ENCODE data around the gene PAWR. TPM values are rescaled to one million over a fixed set of nuclear protein-coding genes. Genes with fewer than 3 reads are reported as not detected.
A peak's percentile ranks its signal among the peaks of the same experiment; 100 is the strongest.

Gene PAWR
- total and polyA plus RNA-seq, 2 of the 13 experiments (the other 11 are each of a cell fraction or from before 2014, with no cell fraction given): 29.1 to 36.1 TPM

DNA sequence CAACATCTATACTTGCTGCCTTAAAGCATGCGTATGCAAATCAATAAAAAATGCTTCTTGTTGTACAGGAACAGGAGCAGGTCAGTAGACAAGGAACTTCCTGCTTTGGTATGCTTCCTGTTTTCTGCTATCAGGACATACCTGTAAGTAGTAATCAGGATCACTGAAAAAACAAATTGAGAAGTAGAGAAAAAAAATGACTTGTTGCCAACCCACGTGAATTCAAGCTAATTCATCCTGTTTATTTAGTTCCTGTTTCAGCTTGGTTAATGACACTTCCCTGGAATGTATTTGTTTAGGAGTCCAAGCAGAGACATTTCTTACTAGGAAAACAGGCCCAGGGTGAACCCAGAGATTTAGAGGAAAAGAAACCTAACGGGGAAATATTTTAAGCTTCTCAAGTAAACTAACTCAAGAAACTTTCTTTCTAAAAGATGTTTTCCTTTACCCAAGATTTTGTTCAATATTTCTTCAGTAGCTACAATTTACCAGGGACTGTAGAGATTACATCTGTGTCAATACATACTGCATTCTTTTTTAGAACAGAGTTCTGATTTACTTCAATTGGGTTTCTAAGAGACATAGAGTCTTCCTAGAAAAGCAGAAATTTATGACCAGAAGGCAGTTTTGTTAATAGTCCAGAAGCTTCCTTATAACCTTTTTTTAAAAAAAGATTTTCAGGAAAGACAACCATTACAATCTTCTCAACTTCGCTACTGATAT lies 124.2 kb downstream of the PAWR start (continued):
- TF ChIP-seq CCAR2 (optimal IDR thresholded peaks at IDR 0.05; ENCODE audit: low read depth, low read length): no peak
- TF ChIP-seq U2AF2 (IDR thresholded peaks at IDR 0.05; ENCODE audit: low read depth, low read length): no peak
- peak; percentile 41; the same call in 1 of the 2 replicates for TF ChIP-seq MIER3 (CRISPR knock-in tag; IDR thresholded peaks at IDR 0.05; ENCODE audit: borderline replicate concordance)
- TF ChIP-seq, protein P1, sequence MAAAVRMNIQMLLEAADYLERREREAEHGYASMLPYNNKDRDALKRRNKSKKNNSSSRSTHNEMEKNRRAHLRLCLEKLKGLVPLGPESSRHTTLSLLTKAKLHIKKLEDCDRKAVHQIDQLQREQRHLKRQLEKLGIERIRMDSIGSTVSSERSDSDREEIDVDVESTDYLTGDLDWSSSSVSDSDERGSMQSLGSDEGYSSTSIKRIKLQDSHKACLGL (CRISPR knock-in tag; IDR thresholded peaks at IDR 0.05): no peak
- TF ChIP-seq GATAD2A (CRISPR knock-in tag; IDR thresholded peaks at IDR 0.05): peak; percentile 70
- TF ChIP-seq FOXA3 (CRISPR knock-in tag; IDR thresholded peaks at IDR 0.05): peak; percentile 84
- TF ChIP-seq, protein P2, sequence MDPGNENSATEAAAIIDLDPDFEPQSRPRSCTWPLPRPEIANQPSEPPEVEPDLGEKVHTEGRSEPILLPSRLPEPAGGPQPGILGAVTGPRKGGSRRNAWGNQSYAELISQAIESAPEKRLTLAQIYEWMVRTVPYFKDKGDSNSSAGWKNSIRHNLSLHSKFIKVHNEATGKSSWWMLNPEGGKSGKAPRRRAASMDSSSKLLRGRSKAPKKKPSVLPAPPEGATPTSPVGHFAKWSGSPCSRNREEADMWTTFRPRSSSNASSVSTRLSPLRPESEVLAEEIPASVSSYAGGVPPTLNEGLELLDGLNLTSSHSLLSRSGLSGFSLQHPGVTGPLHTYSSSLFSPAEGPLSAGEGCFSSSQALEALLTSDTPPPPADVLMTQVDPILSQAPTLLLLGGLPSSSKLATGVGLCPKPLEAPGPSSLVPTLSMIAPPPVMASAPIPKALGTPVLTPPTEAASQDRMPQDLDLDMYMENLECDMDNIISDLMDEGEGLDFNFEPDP (CRISPR knock-in tag; conservative IDR thresholded peaks at IDR 0.05): no peak
- TF ChIP-seq CREM (IDR thresholded peaks at IDR 0.05): peak; percentile 59
- no peak for TF ChIP-seq CREM (CRISPR knock-in tag; IDR thresholded peaks at IDR 0.05)
- peak; percentile 68 for TF ChIP-seq BCL6 (CRISPR knock-in tag; IDR thresholded peaks at IDR 0.05)
- TF ChIP-seq FOXA1 (IDR thresholded peaks at IDR 0.05): peak; percentile 68
- TF ChIP-seq FOXA1 (CRISPR knock-in tag; IDR thresholded peaks at IDR 0.05): peak; percentile 31; the same call in 1 of the 2 replicates
- no peak for TF ChIP-seq ZNF160 (CRISPR knock-in tag; IDR thresholded peaks at IDR 0.05)
- TF ChIP-seq ZNF652 (CRISPR knock-in tag; IDR thresholded peaks at IDR 0.05; ENCODE audit: borderline replicate concordance, low read depth): peak; percentile 53; the same call in 1 of the 2 replicates
- no peak for TF ChIP-seq PAX8 (CRISPR knock-in tag; IDR thresholded peaks at IDR 0.05; ENCODE audit: borderline replicate concordance)
- TF ChIP-seq ZNF614 (CRISPR knock-in tag; IDR thresholded peaks at IDR 0.05; ENCODE audit: borderline replicate concordance): peak; percentile 42; the same call in 1 of the 2 replicates
- TF ChIP-seq HDAC2 (CRISPR knock-in tag; IDR thresholded peaks at IDR 0.05): peak; percentile 65
- TF ChIP-seq, protein P3, sequence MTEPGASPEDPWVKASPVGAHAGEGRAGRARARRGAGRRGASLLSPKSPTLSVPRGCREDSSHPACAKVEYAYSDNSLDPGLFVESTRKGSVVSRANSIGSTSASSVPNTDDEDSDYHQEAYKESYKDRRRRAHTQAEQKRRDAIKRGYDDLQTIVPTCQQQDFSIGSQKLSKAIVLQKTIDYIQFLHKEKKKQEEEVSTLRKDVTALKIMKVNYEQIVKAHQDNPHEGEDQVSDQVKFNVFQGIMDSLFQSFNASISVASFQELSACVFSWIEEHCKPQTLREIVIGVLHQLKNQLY (CRISPR knock-in tag; IDR thresholded peaks at IDR 0.05): peak; percentile 69; the same call in 1 of the 2 replicates
- peak; percentile 61 for TF ChIP-seq RXRB (CRISPR knock-in tag; IDR thresholded peaks at IDR 0.05; ENCODE audit: borderline replicate concordance)
- TF ChIP-seq ZNF326 (CRISPR knock-in tag; IDR thresholded peaks at IDR 0.05; ENCODE audit: borderline replicate concordance): no peak
- no peak for TF ChIP-seq CENPT (CRISPR knock-in tag; IDR thresholded peaks at IDR 0.05; ENCODE audit: low read depth)
- no peak for TF ChIP-seq ZNF75D (CRISPR knock-in tag; IDR thresholded peaks at IDR 0.05; ENCODE audit: borderline replicate concordance)
- TF ChIP-seq PHF21A (CRISPR knock-in tag; IDR thresholded peaks at IDR 0.05): 0 out of 2 replicates have a peak, but pooled peaks have one; percentile 42
- no peak for TF ChIP-seq CREB1 (IDR thresholded peaks at IDR 0.05)
- peak; percentile 57 for TF ChIP-seq CREB1 (CRISPR knock-in tag; IDR thresholded peaks at IDR 0.05)
- TF ChIP-seq, protein P4, sequence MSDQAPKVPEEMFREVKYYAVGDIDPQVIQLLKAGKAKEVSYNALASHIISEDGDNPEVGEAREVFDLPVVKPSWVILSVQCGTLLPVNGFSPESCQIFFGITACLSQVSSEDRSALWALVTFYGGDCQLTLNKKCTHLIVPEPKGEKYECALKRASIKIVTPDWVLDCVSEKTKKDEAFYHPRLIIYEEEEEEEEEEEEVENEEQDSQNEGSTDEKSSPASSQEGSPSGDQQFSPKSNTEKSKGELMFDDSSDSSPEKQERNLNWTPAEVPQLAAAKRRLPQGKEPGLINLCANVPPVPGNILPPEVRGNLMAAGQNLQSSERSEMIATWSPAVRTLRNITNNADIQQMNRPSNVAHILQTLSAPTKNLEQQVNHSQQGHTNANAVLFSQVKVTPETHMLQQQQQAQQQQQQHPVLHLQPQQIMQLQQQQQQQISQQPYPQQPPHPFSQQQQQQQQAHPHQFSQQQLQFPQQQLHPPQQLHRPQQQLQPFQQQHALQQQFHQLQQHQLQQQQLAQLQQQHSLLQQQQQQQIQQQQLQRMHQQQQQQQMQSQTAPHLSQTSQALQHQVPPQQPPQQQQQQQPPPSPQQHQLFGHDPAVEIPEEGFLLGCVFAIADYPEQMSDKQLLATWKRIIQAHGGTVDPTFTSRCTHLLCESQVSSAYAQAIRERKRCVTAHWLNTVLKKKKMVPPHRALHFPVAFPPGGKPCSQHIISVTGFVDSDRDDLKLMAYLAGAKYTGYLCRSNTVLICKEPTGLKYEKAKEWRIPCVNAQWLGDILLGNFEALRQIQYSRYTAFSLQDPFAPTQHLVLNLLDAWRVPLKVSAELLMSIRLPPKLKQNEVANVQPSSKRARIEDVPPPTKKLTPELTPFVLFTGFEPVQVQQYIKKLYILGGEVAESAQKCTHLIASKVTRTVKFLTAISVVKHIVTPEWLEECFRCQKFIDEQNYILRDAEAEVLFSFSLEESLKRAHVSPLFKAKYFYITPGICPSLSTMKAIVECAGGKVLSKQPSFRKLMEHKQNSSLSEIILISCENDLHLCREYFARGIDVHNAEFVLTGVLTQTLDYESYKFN (CRISPR knock-in tag; conservative IDR thresholded peaks at IDR 0.05): peak; percentile 73
